GM12892 (cell line): ENCODE results near the gene COLGALT1.

ENCODE experiments used
- POLR2A ChIP-seq: IDR thresholded peaks from 2 replicates; pipeline ENCODE4 v1.6.1; 2011; ENCODE audit warnings: low read depth, low read length, control low read depth
- POLR2AphosphoS5 ChIP-seq: IDR thresholded peaks from 2 replicates; pipeline ENCODE4 v1.6.1; 2011; ENCODE audit warnings: low read depth, low read length, control low read depth

- TF ChIP-seq POLR2AphosphoS5 (no peak), POLR2A (no peak)
Observed at GRCh38 chr19:17506745-17507144, 48.7 kb upstream of the COLGALT1 start.
